Measurements from ENCODE around the gene SEC14L2. TPM values are rescaled to one million over a fixed set of nuclear protein-coding genes. Genes with fewer than 3 reads are reported as not detected.

The SEC14L2 gene
- total and polyA plus RNA-seq, 2 of the 8 experiments (the other 6 are each of a cell fraction or from before 2014, with no cell fraction given): 2.8 to 3.2 TPM

DNA sequence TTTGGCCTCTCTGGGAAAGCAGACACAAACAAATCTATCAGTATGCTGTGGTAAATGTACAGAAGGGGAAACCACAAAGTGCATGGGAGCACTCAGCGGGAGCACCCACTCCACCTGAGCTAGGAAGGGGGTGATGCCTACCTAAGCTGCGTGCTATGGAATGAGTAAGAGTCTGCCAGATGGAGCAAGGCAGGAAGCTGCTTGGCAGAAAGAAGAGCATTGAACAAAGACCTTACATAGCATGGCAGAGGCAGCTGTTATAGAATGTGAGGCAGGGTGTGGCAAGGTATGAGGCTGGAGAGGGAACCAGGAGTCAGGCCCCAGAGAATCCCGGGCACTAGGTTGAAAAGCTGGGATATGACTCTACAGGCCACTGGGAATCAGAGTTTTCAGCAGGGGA, 15.0 kb downstream of the SEC14L2 start (continued):
- TF ChIP-seq CHD2 (IDR thresholded peaks at IDR 0.05; ENCODE audit: low read length) (no peak), NANOG (IDR thresholded peaks at IDR 0.05; ENCODE audit: insufficient read depth, low read depth, low read length, poor library complexity, severe bottlenecking) (no peak), TCF12 (IDR thresholded peaks at IDR 0.05; ENCODE audit: low read depth, low read length) (no peak), SP4 (IDR thresholded peaks at IDR 0.05; ENCODE audit: low read length) (no peak), BRCA1 (IDR thresholded peaks at IDR 0.05; ENCODE audit: low read depth, low read length) (no peak)
